CD4-positive, alpha-beta T cell treated with Interleukin-17A for 4 hours (primary cell): Measurements from ENCODE around the gene TMC6.
"Not testable (repeated sequence)": the region's sequence is repeated elsewhere in the genome, so short reads cannot be mapped to it uniquely, and the experiment has no call there.

ENCODE experiments used
- DNase-seq: peaks from one replicate; pipeline ENCODE4 v3.0.0-alpha.2; 2020; ENCODE audit warnings: mixed read lengths

The TMC6 gene

DNA sequence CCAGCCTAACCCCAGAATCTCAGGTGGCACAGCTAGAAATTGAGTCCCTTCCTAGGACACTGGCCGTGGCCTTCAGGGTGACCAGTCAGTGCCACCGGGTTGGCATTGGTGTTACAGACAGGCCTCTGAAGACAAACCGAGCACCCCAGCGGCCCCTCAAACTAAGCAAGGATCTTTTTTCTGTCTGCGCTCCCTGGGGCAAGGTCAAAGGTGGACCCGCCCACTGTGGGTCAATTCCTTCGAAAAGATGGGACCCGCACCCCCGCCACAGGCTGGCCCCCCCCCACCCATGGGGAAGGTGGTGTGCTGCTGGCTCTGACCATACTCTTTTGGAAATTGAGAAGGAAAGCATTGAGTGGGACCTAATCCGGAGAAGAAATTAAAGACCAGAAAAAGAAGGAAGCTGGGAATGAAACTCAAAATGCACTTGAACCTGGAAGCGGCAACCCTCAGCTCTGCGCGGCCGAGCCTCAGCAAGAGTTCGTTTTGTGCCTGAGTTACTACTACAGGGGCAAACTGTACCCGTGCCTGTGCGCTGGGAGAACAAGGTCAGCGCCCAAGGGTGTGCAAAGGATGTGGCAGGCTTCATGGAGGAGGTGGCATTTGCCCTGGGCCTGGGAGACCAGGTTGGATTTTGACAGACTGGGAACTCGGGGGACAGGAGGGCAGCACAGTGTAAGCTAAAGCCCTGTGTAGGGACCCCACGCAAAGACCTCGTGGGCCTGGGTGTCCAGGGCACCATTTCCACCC lies 20.4 kb downstream of the TMC6 start:
- DNase-seq = no peak

DNA sequence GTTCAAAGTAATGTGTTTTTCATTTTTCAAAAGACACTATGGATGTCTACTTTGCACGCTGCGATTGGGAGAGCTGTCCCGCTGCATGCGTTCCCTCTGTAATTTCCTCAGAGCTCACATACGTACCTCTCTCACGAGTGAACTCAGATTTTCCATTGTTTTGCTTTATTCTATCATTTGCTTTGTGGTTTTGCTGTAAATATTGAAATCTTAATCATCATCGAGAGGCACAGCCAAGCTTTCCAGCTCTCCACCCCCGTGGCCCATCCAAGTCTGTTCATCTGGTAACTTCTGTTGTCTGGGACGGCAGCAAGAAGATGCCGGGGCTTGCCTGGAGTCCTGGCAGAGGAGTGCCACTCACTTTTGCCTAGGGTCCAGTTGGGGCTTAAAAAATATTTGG lies 21.1 kb downstream of the TMC6 start:
- DNase-seq = no peak

DNA sequence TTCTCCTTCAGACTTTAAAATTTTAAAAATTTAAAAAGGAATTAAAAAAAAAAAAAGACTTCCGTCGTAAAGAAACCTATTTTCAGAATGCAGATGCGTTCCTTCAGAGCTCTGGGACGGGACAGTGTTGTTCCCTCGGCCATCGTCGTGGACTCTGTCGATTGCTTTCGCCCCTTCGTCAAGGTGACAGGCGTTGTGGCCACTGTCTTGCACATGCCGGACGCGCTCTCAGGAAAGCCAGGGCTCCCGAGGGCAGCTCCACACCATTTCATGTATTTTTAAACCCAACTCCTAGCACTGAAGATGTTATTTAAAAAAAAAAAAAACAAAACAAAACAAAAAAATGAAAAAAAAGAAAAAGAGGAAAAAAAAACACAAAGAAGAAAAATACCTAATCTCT lies 22.3 kb downstream of the TMC6 start:
- DNase-seq = no peak

DNA sequence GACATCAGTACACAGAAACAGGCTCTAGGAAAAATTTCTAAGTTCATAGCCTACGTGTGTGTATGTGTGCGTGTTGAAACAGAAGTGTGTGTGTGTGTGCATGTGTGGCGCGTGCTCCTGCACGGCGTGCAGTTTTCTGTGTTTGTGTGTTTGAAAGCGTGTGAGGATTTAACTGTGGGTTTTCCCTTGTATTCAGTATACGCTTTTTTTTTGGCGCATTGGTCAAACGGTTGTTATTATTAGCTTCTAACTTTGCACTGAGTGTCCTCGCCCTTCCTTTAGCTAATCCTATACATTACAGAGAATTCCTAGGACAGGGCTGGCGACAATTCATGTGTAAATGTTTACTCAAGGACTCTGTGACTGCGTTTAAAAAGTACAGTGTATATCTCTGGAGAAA lies 23.0 kb downstream of the TMC6 start:
- DNase-seq = no peak

DNA sequence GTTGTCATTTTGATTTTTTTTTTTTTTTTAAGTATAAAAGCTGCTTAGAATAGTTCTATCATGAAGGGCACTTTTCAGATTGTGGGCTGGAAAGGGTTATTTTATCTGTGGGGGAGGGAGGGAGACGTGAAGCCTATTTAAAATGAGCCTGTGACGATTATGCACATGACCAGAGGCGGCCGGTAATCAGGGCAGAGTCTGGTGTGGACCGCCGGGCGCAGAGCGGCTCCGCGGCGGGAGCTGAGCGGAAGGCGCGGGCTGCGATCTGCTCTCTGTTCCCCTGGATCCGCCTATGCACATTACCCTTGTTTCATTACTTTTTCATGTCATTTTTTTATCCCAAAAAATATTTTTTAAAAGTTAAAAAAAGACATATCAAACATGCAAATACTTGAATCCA lies 23.5 kb downstream of the TMC6 start:
- no peak for DNase-seq

DNA sequence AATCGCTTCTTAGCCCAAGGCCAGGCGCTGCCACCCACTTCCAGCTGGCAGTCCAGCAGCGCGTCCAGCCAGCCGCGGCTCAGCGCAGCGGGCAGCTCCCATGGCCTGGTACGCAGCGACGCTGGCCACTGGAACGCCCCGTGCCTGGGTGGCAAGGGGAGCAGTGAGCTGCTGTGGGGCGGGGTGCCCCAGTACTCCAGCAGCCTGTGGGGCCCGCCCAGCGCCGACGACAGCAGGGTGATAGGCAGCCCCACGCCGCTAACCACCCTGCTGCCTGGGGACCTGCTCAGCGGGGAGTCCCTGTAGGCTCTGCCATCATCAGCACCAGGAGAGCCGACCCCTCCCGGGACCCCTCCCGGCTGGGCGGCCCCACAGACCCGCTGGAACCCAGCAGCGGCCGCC lies 24.0 kb downstream of the TMC6 start:
- DNase-seq = no peak

DNA sequence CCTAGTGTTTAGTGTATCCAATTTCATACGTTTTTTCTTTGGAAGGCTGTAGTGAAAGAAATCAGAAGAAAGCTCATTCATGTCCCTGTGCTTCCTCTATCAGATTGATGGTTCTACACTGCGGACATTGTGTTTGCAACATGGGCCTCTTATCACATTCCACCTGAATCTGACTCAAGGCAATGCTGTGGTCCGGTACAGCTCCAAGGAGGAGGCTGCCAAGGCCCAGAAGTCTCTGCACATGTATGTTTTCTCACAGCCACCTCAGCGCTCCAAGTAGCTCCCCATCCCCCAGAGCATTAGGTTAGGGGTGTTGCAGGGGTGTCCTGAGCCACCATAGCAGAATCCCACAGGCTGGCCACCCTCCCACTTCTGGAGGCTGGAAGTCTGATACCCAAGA lies 25.2 kb downstream of the TMC6 start:
- no peak for DNase-seq

DNA sequence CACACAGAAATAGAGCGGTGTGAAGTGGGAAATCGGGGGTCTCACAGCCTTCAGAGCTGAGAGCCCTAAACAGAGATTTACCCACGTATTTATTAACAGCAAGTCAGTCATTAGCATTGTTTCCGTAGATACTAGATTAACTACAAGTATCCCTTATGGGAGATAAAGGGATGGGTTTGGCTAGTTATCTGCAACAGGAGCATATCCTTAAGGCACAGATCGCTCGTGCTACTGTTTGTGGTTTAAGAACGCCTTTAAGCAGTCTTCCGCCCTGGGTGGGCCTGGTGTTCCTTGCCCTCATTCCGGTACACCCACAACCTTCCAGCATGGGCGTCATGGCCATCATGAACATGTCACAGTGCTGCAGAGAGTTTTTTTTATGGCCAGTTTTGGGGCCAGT lies 27.0 kb downstream of the TMC6 start:
- no peak for DNase-seq

DNA sequence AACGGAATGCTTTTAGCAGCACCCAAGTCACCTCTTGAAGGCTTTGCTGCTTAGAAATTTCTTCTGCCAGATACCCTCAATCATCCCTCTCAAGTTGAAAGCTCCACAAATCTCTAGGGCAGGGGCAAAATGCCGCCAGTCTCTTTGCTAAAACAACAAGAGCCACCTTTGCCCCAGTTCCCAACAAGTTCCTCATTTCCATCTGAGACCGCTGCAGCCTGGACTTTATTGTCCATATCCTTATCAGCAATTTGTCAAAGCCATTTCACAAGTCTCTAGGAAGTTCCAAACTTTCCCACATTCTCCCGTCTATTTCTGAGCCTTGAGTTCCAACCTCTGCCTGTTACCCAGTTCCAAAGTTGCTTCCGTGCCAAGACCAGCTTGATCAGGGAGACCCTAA lies 27.4 kb downstream of the TMC6 start:
- DNase-seq = no peak

DNA sequence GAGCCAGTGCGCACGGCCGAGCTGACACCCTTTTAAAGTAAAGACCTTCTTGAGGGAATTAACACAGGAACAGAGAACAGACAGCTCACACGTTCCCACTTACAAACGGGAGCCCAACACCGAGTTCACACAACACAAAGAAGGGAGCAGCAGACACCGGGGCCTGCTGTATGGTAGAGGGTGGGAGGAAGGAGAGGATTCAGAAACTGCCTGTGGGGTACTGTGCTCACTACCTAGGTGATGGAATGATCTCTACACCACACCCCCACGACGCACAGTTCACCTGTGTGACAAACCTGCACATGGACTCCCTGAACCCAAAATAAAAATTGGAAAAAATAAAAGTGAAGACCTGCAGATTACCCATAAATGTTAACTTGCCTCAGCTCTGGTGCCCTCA lies 32.5 kb downstream of the TMC6 start:
- DNase-seq = no peak

DNA sequence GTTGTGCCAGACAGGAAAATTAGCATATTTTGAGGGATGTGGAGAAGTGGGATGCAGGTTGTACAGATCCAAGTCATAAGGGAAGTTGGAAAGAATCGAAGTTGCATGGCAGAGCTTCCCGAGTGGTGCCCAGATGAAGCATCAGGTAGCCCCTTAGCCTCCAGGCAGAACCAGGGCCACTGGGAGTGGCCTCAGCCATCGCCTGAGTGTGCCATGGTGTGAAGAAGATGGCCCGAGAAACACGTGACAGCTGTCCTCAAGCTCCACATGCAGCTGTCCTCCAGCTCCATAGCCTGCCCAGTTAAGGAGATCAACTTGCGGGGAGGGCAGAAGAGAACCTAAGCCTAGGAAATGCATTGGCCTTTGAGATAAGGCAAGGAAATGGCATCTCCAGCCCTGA lies 33.5 kb downstream of the TMC6 start:
- DNase-seq = no peak

DNA sequence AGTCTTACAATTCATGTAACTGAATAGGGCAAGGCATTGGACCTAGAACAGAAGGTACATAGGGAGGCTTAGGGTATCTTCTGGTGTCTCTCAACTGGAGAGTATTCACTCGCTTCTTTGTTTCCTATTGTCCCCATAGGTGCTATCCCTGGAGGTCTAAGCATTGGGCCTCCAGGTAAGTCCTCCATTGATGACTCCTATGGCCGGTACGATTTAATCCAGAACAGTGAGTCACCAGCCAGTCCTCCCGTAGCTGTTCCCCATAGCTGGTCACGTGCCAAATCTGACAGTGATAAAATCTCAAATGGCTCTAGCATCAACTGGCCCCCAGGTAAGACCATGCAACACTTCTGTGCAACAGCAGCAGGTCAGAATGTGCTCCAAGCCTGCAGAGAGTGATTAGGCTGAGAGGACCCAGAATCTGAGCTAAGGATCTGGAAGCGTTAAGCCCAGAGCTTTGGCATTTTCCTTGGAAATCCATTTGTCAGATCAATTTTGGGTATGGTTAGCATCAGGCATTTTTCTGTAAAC lies 35.7 kb downstream of the TMC6 start:
- no peak for DNase-seq

DNA sequence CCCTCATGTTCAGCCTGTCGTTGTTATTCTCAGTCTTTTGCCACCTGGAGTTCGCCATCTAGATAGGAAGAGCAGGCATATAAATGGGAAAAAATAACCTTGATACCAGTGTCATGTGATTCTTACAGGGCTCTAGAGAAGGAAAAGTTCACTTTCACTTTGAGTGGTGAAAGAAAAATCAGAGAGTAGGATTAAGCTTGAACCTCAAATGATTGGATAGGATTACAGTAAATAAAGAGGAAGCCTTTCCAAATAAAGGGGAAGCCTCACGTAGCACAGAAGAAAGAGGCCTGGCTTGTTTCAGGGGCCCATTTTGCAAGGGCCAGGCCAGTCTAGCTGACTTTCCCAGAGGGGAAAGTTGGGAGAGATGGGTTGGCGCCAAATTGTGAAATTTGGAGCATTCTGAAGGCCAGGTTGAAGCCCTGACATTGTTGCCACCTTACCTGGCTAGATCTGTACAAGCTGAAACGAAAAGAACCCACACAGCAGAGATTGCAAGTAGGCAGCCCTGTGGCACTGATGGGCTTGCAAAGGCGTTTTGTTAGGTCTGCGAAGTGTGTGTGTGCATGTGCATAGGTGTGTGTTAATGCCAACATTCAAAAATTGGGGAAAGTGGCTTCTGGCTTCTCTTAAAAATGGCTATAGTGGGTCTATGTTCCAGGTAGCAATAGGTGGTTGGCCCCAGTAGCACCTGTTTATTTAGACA lies 38.8 kb downstream of the TMC6 start:
- no peak for DNase-seq

DNA sequence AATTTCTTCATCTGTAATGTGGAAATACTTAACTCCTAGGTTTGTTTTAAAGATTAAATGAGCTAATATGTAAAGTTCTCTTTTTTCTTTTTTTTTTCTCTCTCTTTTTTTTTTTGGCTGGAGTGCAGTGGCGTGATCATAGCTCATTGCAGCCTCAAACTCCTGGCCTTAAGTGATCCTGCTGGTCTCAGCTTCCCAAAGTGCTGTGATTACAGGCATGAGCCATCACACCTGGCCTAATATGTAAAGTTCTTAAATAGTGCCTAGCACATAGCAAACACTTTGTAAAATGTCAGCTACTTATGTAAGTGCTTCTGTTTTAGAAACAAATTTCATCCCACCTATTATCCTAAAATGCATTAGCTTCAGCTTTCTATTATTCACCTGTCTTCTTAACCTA lies 40.0 kb downstream of the TMC6 start:
- DNase-seq = no peak

DNA sequence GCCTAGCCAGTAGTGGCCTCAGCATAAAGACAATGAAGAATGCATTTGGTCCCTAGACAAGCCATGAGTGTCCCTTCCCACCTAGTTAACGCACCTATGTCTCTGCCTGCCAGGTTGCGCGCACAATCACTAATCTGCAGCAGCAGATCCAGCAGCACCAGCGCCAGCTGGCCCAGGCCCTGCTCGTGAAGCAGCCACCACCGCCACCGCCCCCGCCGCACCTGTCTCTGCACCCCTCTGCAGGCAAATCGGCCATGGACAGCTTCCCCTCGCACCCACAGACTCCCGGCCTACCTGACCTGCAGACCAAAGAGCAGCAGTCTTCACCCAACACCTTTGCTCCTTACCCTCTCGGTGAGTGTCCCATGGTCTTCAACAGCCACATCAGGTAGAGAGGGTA lies 41.8 kb downstream of the TMC6 start:
- no peak for DNase-seq

DNA sequence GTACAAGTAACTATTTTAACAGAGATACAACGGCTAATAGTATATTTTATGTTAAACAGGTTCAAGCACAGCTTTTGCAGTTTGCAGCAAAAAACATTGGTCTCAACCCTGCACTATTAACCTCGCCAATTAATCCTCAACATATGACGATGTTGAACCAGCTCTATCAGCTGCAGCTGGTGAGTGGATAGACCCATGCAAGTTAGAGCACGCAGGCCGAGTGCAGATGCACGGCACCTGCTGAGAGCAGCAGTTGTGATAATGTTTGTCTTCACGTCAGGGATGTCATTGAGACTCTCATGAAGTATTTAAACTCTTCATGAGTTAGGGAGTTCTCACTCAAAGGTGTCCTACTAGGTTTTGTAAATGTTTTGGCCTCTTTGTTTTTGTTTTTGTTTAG lies 45.6 kb downstream of the TMC6 start:
- no peak for DNase-seq

DNA sequence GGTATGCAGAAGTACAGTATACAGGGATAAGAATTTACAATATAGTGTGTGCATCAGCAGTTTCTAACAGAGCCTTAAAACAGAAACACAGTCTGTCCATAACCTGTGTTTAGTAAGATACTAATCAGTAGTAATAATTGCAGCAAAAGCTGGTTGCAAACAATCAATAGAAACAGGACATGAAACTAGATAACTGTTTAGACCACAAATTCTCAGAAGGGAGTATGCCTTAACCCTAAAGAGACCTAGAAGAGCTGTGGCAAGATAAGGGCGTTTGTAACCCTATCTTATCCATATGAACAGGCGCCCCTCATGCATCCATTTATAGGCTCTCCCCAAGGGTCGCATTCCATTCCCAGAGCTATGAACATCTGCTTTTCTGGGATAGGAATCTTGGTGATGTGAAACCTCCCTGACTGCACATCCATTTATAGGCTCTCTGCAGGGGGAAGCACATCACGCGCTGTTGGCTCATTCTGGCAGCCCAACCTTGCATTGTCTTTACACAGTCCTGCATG lies 46.1 kb downstream of the TMC6 start:
- not testable (repeated sequence) for DNase-seq

DNA sequence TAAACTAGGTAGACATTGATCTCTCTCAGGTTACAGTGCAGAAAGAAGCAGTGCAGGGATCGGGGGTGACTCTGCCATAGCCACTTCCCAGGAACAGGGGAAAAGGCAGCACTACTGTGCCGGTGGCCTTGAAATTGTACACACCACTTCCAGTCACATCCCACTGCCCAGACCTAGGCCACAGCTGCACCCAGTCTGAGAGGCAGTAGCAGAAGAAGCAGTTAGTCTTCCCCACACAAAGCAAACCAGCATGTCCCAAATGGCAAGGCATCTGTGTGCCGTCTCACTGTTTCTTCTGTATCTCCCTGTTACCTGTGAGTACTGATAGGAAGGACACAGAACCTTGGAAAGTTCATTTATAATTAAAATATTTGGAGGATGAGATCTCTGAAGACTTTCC lies 47.0 kb downstream of the TMC6 start:
- no peak for DNase-seq

DNA sequence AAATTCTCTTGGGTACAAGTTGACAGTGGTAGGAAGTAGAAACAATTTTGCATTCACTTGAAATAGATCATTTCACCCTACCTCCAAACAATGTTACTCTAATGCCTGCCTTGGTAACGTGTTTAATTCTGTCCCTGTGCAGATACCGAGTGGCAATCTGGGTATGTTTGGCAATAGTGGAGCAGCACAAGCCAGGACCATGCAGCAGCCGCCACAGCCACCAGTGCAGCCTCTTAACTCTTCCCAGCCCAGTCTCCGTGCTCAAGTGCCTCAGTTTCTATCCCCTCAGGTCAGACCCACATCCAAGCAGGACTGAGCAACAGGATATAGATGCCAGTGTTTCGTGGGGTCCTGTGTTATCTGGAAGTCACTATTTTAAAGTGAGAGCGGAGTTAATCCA lies 49.3 kb downstream of the TMC6 start:
- DNase-seq = no peak

DNA sequence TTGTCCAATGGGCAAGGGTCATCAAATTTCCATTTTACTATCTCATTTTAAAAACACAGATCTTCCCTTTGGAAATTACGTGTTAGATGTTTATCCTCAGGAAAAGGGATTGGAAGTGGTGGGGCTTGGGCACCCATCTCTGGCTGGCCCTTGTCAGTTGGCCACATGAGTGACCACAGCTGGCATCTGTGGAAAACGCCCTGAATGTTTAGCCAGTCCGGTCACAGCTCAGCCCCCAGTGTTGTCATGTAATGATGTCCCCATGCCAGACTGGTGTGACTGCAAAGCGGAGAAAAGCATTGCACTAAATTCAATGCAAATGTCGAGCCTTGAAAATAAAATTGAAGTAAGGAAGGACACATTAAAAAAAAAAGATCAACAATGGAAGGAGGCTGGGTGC lies 53.0 kb downstream of the TMC6 start:
- DNase-seq = no peak

DNA sequence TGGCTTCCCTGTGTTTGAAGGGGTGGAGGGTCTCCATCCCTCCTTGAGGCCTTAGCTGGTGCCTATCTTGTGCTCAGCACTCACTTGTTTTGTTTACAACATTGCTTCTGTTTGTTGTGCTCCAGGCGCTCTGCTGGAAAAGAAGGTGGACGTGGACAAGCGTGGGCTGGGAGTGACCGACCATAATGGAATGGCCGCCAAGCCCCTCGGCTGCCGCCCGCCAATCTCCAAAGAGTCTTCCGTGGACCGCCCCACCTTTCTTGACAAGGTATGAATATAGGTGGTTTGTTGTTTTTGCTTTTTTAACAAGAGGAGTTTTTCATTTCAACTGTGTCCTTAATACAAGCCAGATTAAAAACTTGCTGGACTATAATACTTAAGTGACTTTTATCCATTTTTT lies 53.5 kb downstream of the TMC6 start:
- no peak for DNase-seq

DNA sequence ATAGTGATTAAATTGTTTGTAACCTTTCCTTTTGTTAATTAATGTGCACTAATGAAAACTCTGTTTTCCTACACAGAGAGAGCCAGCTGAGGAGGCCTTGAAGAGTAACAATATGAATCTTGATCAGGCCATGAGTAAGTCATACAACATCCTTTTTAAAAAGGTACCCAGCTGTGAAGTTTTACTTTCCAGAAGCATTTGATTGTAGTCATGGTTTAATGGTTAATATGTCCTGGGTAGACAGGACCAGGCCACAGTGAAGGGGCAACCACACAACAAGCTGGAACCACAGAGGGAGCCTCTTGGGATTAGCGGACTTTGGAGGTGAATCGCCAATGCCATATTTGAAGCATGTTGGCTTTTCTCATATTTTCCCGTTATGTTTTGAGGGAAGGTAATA lies 55.6 kb downstream of the TMC6 start:
- DNase-seq = no peak

DNA sequence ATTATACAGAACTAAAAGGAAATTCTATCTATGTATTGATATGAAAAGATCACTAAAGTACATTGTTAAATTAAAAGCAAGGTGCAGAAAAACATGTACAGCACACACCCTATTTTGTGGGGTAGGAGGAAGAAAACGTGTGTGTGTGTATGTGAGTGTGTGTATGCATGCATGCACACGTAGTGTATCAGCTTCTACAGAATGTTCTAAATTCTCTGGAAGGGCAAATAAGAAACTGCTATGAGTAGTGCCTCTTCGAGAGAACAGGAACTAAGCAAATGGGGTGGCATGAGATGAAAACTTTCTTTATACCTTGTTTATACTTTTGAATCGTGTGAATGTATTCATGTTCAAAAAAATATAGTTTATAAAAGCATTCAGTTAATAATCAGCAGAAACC lies 58.9 kb downstream of the TMC6 start:
- no peak for DNase-seq

DNA sequence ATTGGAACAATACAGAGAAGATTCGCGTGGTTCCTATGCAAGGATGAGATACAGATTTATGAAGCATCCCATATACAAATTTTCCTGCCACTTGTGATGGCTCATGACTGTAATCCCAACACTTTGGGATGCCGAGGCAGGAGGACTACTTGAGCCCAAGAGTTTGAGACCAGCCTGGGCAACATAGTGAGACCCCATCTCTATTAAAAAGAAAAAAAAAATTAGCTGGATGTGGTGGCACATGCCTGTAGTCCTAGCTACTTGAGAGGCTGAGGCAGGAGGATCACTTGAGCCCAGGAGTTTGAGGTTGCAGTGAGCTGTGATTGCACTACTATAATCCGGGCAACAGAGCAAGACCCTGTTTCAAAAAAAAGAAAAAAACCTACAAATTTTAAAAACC lies 61.6 kb downstream of the TMC6 start:
- DNase-seq = not testable (repeated sequence)
